Smooth muscle cell (in vitro differentiated cells): ENCODE results near the gene CCDC81. TPM values are rescaled to one million over a fixed set of nuclear protein-coding genes. Genes with fewer than 3 reads are reported as not detected.

Experiments
- DNase-seq: peaks from one replicate; lab custom pipeline; 2025; ENCODE audit not compliant: unreplicated experiment; lab: John Stamatoyannopoulos, UW
- H2AFZ ChIP-seq: fragments of 200-600 bp; sonication (generic); 2 replicates; pipeline ENCODE4 v1.6.0; 2016; ENCODE audit warnings: antibody characterized with exemption, low read depth, mild to moderate bottlenecking
- H3F3A ChIP-seq: fragments of 200-600 bp; sonication (generic); 2 replicates; pipeline ENCODE4 v1.6.0; 2017; ENCODE audit warnings: antibody characterized with exemption, low read depth
- H3K27ac ChIP-seq: fragments of 200-600 bp; sonication (generic); 2 replicates; pipeline ENCODE4 v1.5.1; 2016; ENCODE audit warnings: low read depth, mild to moderate bottlenecking
- H3K27me3 ChIP-seq: fragments of 200-600 bp; sonication (generic); 2 replicates; pipeline ENCODE4 v1.6.1; 2016; ENCODE audit warnings: low read depth, mild to moderate bottlenecking
- H3K36me3 ChIP-seq: fragments of 200-600 bp; sonication (generic); 2 replicates; pipeline ENCODE4 v1.5.1; 2016; ENCODE audit warnings: low read depth
- H3K4me1 ChIP-seq: fragments of 200-600 bp; sonication (generic); 2 replicates; pipeline ENCODE4 v1.5.1; 2016; ENCODE audit warnings: low read depth
- H3K4me2 ChIP-seq: fragments of 200-600 bp; sonication (generic); 2 replicates; pipeline ENCODE4 v1.6.0; 2016; ENCODE audit warnings: mild to moderate bottlenecking
- H3K4me3 ChIP-seq: fragments of 200-600 bp; sonication (generic); 2 replicates; pipeline ENCODE4 v1.5.1; 2016; ENCODE audit warnings: mild to moderate bottlenecking
- H3K79me2 ChIP-seq: fragments of 200-600 bp; sonication (generic); 2 replicates; pipeline ENCODE4 v1.6.0; 2016; ENCODE audit warnings: low read depth, mild to moderate bottlenecking
- H3K9ac ChIP-seq: fragments of 200-600 bp; sonication (generic); 2 replicates; pipeline ENCODE4 v1.6.0; 2016; ENCODE audit warnings: low read depth
- H3K9me3 ChIP-seq: fragments of 200-600 bp; sonication (generic); replicated peaks from 2 replicates; pipeline ENCODE4 v1.5.1; 2016; ENCODE audit warnings: low read depth
- H4K20me1 ChIP-seq: fragments of 200-600 bp; sonication (generic); 2 replicates; pipeline ENCODE4 v1.6.0; 2016; ENCODE audit warnings: low read depth
- CTCF ChIP-seq: fragments of 200-600 bp; sonication (generic); IDR thresholded peaks from 2 replicates; pipeline ENCODE4 v1.5.1; 2017; ENCODE audit warnings: borderline replicate concordance, mild to moderate bottlenecking, antibody characterized with exemption; ENCODE audit not compliant: insufficient read depth, poor library complexity, severe bottlenecking
- WGBS: methylation state at CpG from one replicate; pipeline ENCODE4 v1.1.7; 2016; ENCODE audit warnings: low lambda C conversion rate; 5-methylcytosine and 5-hydroxymethylcytosine counted together
- polyA plus RNA-seq: library from polyadenylated mRNA; unstranded; fragments of >200 nt; fragmentation: Nextera tagmentation; extraction: Ambion mirVana; gene quantifications from 2 replicates; pipeline ENCODE4 v1.2.1, GENCODE V29; 2016
- total RNA-seq: library from RNA; depleted of rRNA; stranded (reverse); fragments of >200 nt; gene quantifications from 2 replicates; pipeline ENCODE4 v1.2.3, GENCODE V29; 2014

Gene CCDC81
- total and polyA plus RNA-seq, 2 experiments from 2014 or later = 4.8 to 9.8 TPM

- no peak for DNase-seq
- Histone ChIP-seq H3K36me3 (no peaks in the 10 kb centered on the region), H2AFZ (no peak overlapping the region), H3F3A (peaks cover 7% of the 10 kb centered on the region), H3K4me2 (no peak overlapping the region), H3K27me3 (no peaks in the 10 kb centered on the region), H3K79me2 (no peaks in the 10 kb centered on the region), H3K9me3 (no peaks in the 10 kb centered on the region), H3K4me1 (peaks cover 11% of the 10 kb centered on the region), H4K20me1 (no peaks in the 10 kb centered on the region), H3K9ac (no peak overlapping the region), H3K27ac (no peak overlapping the region), H3K4me3 (no peak overlapping the region)
- WGBS = 91% methylated on average over 3 of the region's 3 CpGs
- no peak for TF ChIP-seq CTCF
Observed at GRCh38 chr11:86398106-86398505, 23.4 kb downstream of the CCDC81 start.

GRCh38 chr11:86403458-86403857 lies 28.8 kb downstream of the CCDC81 start:
- TF ChIP-seq CTCF = no peak
- H3K79me2 ChIP-seq = no peaks in the 10 kb centered on the region
- H3K36me3 ChIP-seq = no peaks in the 10 kb centered on the region
- no peak overlapping the region for H3K27ac ChIP-seq
- no peaks in the 10 kb centered on the region for H4K20me1 ChIP-seq
- no peak overlapping the region for H3K9ac ChIP-seq
- no peaks in the 10 kb centered on the region for H3F3A ChIP-seq
- no peak overlapping the region for H3K4me2 ChIP-seq
- WGBS = 92% methylated on average over 1 of the region's 1 CpG
- no peaks in the 10 kb centered on the region for H3K4me1 ChIP-seq
- no peaks in the 10 kb centered on the region for H3K27me3 ChIP-seq
- no peak for DNase-seq
- no peaks in the 10 kb centered on the region for H3K9me3 ChIP-seq
- no peak overlapping the region for H3K4me3 ChIP-seq
- H2AFZ ChIP-seq = no peak overlapping the region

GRCh38 chr11:86408845-86409244 lies 34.2 kb downstream of the CCDC81 start:
- H3K4me2 ChIP-seq = no peak overlapping the region
- H3F3A ChIP-seq = no peaks in the 10 kb centered on the region
- H3K27me3 ChIP-seq = no peaks in the 10 kb centered on the region
- peak; percentile 35 for TF ChIP-seq CTCF
- H3K9ac ChIP-seq = no peak overlapping the region
- DNase-seq = no peak
- no peaks in the 10 kb centered on the region for H3K9me3 ChIP-seq
- H3K27ac ChIP-seq = no peak overlapping the region
- no peak overlapping the region for H2AFZ ChIP-seq
- no peaks in the 10 kb centered on the region for H3K4me1 ChIP-seq
- H4K20me1 ChIP-seq = no peaks in the 10 kb centered on the region
- no peaks in the 10 kb centered on the region for H3K36me3 ChIP-seq
- no peaks in the 10 kb centered on the region for H3K79me2 ChIP-seq
- no peak overlapping the region for H3K4me3 ChIP-seq

GRCh38 chr11:86414032-86414431 lies 39.3 kb downstream of the CCDC81 start:
- WGBS = 85% methylated on average over 2 of the region's 2 CpGs
- no peak overlapping the region for H3K9ac ChIP-seq
- no peak for DNase-seq
- H3K9me3 ChIP-seq = no peaks in the 10 kb centered on the region
- no peak overlapping the region for H2AFZ ChIP-seq
- no peaks in the 10 kb centered on the region for H3K27me3 ChIP-seq
- no peak overlapping the region for H3K27ac ChIP-seq
- H3K4me3 ChIP-seq = no peak overlapping the region
- H3K4me1 ChIP-seq = peaks cover 8% of the 10 kb centered on the region
- no peak overlapping the region for H3K4me2 ChIP-seq
- TF ChIP-seq CTCF = no peak
- no peaks in the 10 kb centered on the region for H3K79me2 ChIP-seq
- H4K20me1 ChIP-seq = no peaks in the 10 kb centered on the region
- no peaks in the 10 kb centered on the region for H3F3A ChIP-seq
- no peaks in the 10 kb centered on the region for H3K36me3 ChIP-seq
